ENCODE data around the gene KCNC3. TPM values are rescaled to one million over a fixed set of nuclear protein-coding genes. Genes with fewer than 3 reads are reported as not detected.

Gene KCNC3
- polyA plus RNA-seq, 2 of the 4 experiments (the other 2 are of a cell fraction) = 0.17 to 1.4 TPM

DNA sequence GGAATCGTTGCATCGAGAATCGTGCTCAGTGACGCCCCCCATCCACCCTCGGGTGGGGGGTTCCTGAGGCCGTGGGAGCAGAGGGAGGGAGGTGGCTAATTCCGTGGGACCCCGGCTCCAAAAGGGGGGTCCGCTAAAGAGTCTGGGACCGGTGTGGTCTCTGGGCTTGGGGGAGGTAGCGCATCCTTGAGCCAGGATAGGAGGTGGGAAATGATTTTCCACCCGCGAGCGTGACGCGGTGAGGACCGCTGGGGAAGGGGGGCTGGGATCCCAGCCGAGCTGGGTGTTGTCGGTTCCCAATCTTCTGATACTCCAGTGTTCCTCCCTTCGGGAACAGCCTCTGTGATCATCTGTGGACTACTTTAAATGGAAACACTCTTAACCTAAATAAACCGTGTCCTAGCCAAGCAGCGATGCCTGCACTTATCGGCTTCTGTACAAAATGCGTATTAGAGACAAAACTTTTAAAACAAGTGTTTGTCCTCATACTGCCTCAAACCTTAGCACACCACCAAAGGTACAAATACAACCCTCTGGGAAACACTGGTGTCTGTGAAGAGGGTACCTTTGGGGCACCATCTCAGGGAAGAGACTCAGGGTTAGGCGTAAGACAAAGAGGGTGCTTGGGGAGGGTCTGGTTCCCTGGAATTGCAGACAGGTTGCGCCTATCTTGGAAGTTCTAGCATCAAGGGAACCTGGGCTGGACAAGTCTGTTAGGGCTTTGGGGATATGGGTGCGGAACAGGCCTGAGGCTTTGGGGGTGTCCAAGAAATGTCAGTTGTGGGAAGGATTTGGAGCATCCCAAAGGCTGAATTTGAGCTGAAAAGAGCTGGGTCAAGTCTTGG is 16.0 kb downstream of the KCNC3 start:
- FAIRE-seq = no peak
- POLR2A ChIA-PET = interaction anchor here (1.0 kb wide), 2 partner anchors 12 to 16 kb away, joined by 4 to 6 read pairs; partner anchors contain the start of gene KCNC3

DNA sequence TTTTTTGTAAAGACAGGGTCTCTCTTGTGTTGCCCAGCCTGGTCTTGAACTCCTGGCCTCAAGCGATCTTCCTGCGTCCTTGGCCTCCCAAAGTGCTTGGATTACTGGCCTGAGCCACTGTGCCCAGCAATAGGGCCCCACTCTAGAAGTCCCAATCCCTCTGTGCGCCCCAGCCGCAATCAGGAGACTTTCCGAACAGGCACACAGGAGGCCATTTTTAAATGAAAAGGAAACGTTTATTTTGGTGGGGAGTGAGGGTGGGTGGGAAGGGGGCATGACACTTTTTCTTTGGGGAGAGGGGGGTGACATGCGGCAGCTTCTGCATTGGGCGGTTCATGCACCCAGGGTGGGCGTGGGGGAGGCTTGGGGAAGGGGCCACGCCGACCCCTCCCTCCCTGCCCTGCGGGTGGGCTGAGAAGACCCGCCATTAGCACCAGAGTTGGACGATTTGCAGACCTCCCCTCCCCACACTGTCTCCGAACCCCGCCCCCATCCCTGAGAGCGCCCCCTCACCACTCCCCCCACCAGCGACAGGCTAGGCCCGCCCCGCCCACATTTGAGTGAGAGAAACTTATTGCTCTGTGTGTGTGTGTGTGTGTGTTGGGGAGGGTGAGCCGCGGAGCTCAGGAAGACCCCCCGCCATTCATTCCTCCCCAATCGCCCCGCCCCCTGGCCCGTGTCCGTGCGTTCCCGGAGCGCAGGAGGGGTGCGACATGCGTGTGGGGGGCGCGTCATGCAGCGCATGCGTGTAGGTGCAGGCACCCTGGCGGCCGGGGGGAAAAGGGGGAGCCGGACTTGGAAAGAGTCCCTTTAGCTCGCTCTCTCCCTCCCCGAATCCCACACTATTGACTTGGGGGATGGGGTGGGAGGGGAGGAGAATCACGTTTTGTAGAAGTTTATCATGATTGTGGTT is 17.2 kb downstream of the KCNC3 start:
- H3K27ac ChIP-seq = peak overlapping the region; percentile 60 to 86
- no peaks in the 10 kb centered on the region for H3K9me3 ChIP-seq
- H3K4me2 ChIP-seq = peak overlapping the region; percentile 82
- TF ChIP-seq POLR2A (IDR thresholded peaks at IDR 0.05; ENCODE audit: low read length) = peak; percentile 50
- no peak for TF ChIP-seq GATA3 (IDR thresholded peaks at IDR 0.05; ENCODE audit: borderline replicate concordance)
- TF ChIP-seq JUN (IDR thresholded peaks at IDR 0.05) = 0 out of 5 replicates have a peak, but pooled peaks of 1 of the 2 experiments have one; percentile 29
- TF ChIP-seq, protein P1, sequence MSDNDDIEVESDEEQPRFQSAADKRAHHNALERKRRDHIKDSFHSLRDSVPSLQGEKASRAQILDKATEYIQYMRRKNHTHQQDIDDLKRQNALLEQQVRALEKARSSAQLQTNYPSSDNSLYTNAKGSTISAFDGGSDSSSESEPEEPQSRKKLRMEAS (IDR thresholded peaks at IDR 0.05) = peak; percentile 68
- TF ChIP-seq TP53 (CRISPR knock-in tag; IDR thresholded peaks at IDR 0.05) = no peak
- ChIA-PET POLR2A (interaction anchor here (1.0 kb wide), 1 partner anchor 17 kb away, joined by 6 read pairs; the partner anchor contains the start of gene KCNC3), CTCF (interaction anchor here (0.9 to 3.6 kb wide), 4 partner anchors 14 to 165 kb away, joined by 3 to 12 read pairs (median 8); partner anchors contain the start of gene KCNC3)
- H3K4me1 ChIP-seq = peaks cover 23% of the 10 kb centered on the region
- ATAC-seq (peak; percentile 52 to 78), DNase-seq (ENCODE audit: low read depth in 1 of 2, low spot score in 1 of 2) (peak; percentile 82 to 94), FAIRE-seq (no peak)
- WGBS (ENCODE audit: missing lambda C conversion rate) = 19% methylated on average over 16 of the region's 42 CpGs
- peak overlapping the region; percentile 55 for H3K4me3 ChIP-seq

More for the DNA sequence above, 16.0 kb downstream of the KCNC3 start:
- H3K4me3 ChIP-seq = peak overlapping the region; percentile 55
- WGBS (ENCODE audit: missing lambda C conversion rate) = 24% methylated on average over 26 of the region's 27 CpGs
- CTCF ChIA-PET = interaction anchor here (0.9 to 3.6 kb wide), 3 partner anchors 13 to 166 kb away, joined by 5 to 12 read pairs (median 12); partner anchors contain the start of gene KCNC3
- peak overlapping the region; percentile 82 for H3K4me2 ChIP-seq
- peak overlapping the region; percentile 60 to 86; a peak in 5 of 6 replicates for H3K27ac ChIP-seq
- TF ChIP-seq NR3C1 (IDR thresholded peaks at IDR 0.05) (no peak), HOXA7 (CRISPR knock-in tag; IDR thresholded peaks at IDR 0.05) (no peak), CBX8 (IDR thresholded peaks at IDR 0.05) (no peak), EP300 (IDR thresholded peaks at IDR 0.05) (no peak), HEYL (CRISPR knock-in tag; IDR thresholded peaks at IDR 0.05) (no peak), FOSB (CRISPR knock-in tag; IDR thresholded peaks at IDR 0.05) (no peak), EHF (CRISPR knock-in tag; IDR thresholded peaks at IDR 0.05) (no peak), MAZ (IDR thresholded peaks at IDR 0.05; ENCODE audit: borderline replicate concordance, low read depth, low read length) (no peak), NPAS2 (CRISPR knock-in tag; IDR thresholded peaks at IDR 0.05; ENCODE audit: borderline replicate concordance) (no peak), RAD21 (conservative IDR thresholded peaks at IDR 0.05 in 1 of 2, IDR thresholded peaks at IDR 0.05 in 1 of 2) (no peak), ZNF302 (CRISPR knock-in tag; IDR thresholded peaks at IDR 0.05) (no peak), MAFK (IDR thresholded peaks at IDR 0.05; ENCODE audit: partially characterized antibody) (no peak)
- DNase-seq (ENCODE audit: low read depth in 1 of 2, low spot score in 1 of 2) (no peak), ATAC-seq (no peak)
- peaks cover 23% of the 10 kb centered on the region for H3K4me1 ChIP-seq
- H3K9me3 ChIP-seq = no peaks in the 10 kb centered on the region

DNA sequence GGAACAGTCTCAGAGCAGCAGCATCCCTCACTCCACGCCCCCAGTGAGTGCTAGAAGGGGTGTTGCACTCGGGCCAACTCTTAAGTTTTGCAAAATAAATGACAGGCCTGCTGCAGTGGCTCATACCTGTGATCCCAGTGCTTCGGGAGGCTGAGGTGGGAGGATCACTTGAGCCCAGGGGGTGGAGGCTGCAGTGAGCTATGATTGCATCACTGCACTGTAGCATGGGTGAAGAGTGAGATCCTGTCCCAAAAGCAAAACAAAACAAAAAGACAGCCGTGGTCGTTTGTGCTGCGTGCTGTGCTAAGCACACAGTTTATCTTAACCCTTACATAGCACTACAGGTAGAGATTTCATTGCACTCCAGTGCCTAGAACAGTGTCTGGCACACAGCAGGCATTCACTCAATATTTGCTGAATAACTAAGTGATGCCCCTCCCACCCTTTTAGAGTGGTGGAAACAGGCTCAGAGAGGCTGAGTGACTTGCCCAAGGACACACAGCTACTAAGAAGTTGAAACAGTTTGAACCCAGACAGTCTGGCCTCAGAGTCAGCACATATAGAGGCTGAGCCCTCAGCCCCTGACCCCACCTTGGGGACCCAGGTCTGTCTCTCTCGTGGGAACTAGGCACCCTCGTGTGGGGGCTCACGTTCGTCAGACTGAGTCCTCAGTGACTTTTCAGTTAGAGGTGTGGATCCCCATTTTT is 18.3 kb downstream of the KCNC3 start:
- WGBS (ENCODE audit: missing lambda C conversion rate) = 35% methylated on average over 10 of the region's 10 CpGs
- FAIRE-seq (no peak), DNase-seq (ENCODE audit: low read depth in 1 of 2, low spot score in 1 of 2) (no peak), ATAC-seq (no peak)
- Histone ChIP-seq H3K4me3 (no peak overlapping the region), H3K9me3 (no peaks in the 10 kb centered on the region), H3K4me1 (peaks cover 23% of the 10 kb centered on the region), H3K4me2 (no peak overlapping the region), H3K27ac (no peak overlapping the region)
- POLR2A ChIA-PET = no interaction called here
- TF ChIP-seq KDM1A (IDR thresholded peaks at IDR 0.05; ENCODE audit: low read depth) (peak; percentile 69; the same call in 1 of the 2 replicates), CHD4 (IDR thresholded peaks at IDR 0.05; ENCODE audit: borderline replicate concordance) (peak; percentile 49; the same call in 1 of the 2 replicates), ZFP36 (IDR thresholded peaks at IDR 0.05; ENCODE audit: borderline replicate concordance, partially characterized antibody) (peak; percentile 86), CEBPB (IDR thresholded peaks at IDR 0.05) (peak; percentile 28 to 51; a peak in 3 of 4 replicates), TP53 (CRISPR knock-in tag; IDR thresholded peaks at IDR 0.05) (no peak)
- TF ChIP-seq, protein P2, sequence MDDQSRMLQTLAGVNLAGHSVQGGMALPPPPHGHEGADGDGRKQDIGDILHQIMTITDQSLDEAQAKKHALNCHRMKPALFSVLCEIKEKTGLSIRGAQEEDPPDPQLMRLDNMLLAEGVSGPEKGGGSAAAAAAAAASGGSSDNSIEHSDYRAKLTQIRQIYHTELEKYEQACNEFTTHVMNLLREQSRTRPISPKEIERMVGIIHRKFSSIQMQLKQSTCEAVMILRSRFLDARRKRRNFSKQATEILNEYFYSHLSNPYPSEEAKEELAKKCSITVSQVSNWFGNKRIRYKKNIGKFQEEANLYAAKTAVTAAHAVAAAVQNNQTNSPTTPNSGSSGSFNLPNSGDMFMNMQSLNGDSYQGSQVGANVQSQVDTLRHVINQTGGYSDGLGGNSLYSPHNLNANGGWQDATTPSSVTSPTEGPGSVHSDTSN (IDR thresholded peaks at IDR 0.05) = no peak
- CTCF ChIA-PET = interaction anchor here (0.6 to 3.6 kb wide), 4 partner anchors 18 to 362 kb away, joined by 3 to 12 read pairs (median 4); partner anchors contain the start of gene KCNC3

Data from A549 (cell line).